ENCODE measurements around the gene SPATA9. TPM values are rescaled to one million over a fixed set of nuclear protein-coding genes. Genes with fewer than 3 reads are reported as not detected.

The SPATA9 gene
- total and polyA plus RNA-seq, 5 donors from 2014 or later, result 0.28 TPM; not detected in 4

- H3K27ac ChIP-seq (ENCODE audit: insufficient read depth, low read length, poor library complexity, severe bottlenecking), result no peak overlapping the region
- H3K27me3 ChIP-seq (ENCODE audit: control insufficient read depth, insufficient read depth, low read length), result peaks cover 3% of the 10 kb centered on the region
- Mint-ChIP-seq H3K27ac (no peak overlapping the region), H3K9me3 (no peaks in the 10 kb centered on the region), H3K4me3 (no peak overlapping the region), H3K36me3 (no peaks in the 10 kb centered on the region), H3K4me1 (peaks cover 0 to 3% (median 2%) of the 10 kb centered on the region in 4 donors), H3K27me3 (no peaks in the 10 kb centered on the region)
- no peak overlapping the region for H3K4me3 ChIP-seq (ENCODE audit: low read depth, low read length)
- peaks cover 3% of the 10 kb centered on the region for H3K4me1 ChIP-seq (ENCODE audit: control insufficient read depth, insufficient read depth, low read length, poor library complexity, severe bottlenecking)
- no peaks in the 10 kb centered on the region for H3K36me3 ChIP-seq (ENCODE audit: control insufficient read depth, insufficient read depth, low read length)
- no peaks in the 10 kb centered on the region for H3K9me3 ChIP-seq (ENCODE audit: control insufficient read depth in 2 of 2, low read length in 2 of 2)
- DNase-seq (no peak), ATAC-seq (ENCODE audit: low read depth in 2 of 2) (no peak)
Measured at GRCh38 chr5:95668216-95668615, 14.6 kb downstream of the SPATA9 start.

- Mint-ChIP-seq H3K4me3 (no peak overlapping the region), H3K36me3 (no peaks in the 10 kb centered on the region), H3K4me1 (peaks cover 0 to 3% (median 2%) of the 10 kb centered on the region in 4 donors), H3K27me3 (no peaks in the 10 kb centered on the region), H3K9me3 (no peaks in the 10 kb centered on the region), H3K27ac (no peak overlapping the region)
- Histone ChIP-seq H3K4me1 (ENCODE audit: control insufficient read depth, insufficient read depth, low read length, poor library complexity, severe bottlenecking) (peaks cover 3% of the 10 kb centered on the region), H3K4me3 (ENCODE audit: low read depth, low read length) (no peak overlapping the region), H3K9me3 (ENCODE audit: control insufficient read depth in 2 of 2, low read length in 2 of 2) (no peaks in the 10 kb centered on the region), H3K27me3 (ENCODE audit: control insufficient read depth, insufficient read depth, low read length) (peaks cover 2% of the 10 kb centered on the region), H3K27ac (ENCODE audit: insufficient read depth, low read length, poor library complexity, severe bottlenecking) (no peak overlapping the region), H3K36me3 (ENCODE audit: control insufficient read depth, insufficient read depth, low read length) (no peaks in the 10 kb centered on the region)
- no peak for ATAC-seq (ENCODE audit: low read depth in 2 of 2)
- DNase-seq, result no peak
Measured at GRCh38 chr5:95667678-95668077, 15.1 kb downstream of the SPATA9 start.

GRCh38 chr5:95667061-95667618 is 15.7 kb downstream of the SPATA9 start:
- DNase-seq (no peak), ATAC-seq (ENCODE audit: low read depth in 2 of 2) (no peak)
- H3K27ac Mint-ChIP-seq, result no peak overlapping the region
- H3K4me1 ChIP-seq (ENCODE audit: control insufficient read depth, insufficient read depth, low read length, poor library complexity, severe bottlenecking), result peaks cover 3% of the 10 kb centered on the region
- H3K27me3 ChIP-seq (ENCODE audit: control insufficient read depth, insufficient read depth, low read length), result no peaks in the 10 kb centered on the region
- H3K4me3 ChIP-seq (ENCODE audit: low read depth, low read length), result no peak overlapping the region
- H3K9me3 Mint-ChIP-seq, result no peaks in the 10 kb centered on the region
- H3K36me3 Mint-ChIP-seq, result no peaks in the 10 kb centered on the region
- no peak overlapping the region for H3K4me3 Mint-ChIP-seq
- no peak overlapping the region for H3K27ac ChIP-seq (ENCODE audit: insufficient read depth, low read length, poor library complexity, severe bottlenecking)
- H3K9me3 ChIP-seq (ENCODE audit: control insufficient read depth in 2 of 2, low read length in 2 of 2), result no peaks in the 10 kb centered on the region
- H3K36me3 ChIP-seq (ENCODE audit: control insufficient read depth, insufficient read depth, low read length), result no peaks in the 10 kb centered on the region
- H3K27me3 Mint-ChIP-seq, result no peaks in the 10 kb centered on the region
- peaks cover 0 to 3% (median 2%) of the 10 kb centered on the region in 4 donors for H3K4me1 Mint-ChIP-seq

GRCh38 chr5:95664204-95664786 is 18.5 kb downstream of the SPATA9 start:
- H3K27ac ChIP-seq (ENCODE audit: insufficient read depth, low read length, poor library complexity, severe bottlenecking), result no peak overlapping the region
- H3K36me3 ChIP-seq (ENCODE audit: control insufficient read depth, insufficient read depth, low read length), result no peaks in the 10 kb centered on the region
- H3K9me3 Mint-ChIP-seq, result no peaks in the 10 kb centered on the region
- H3K27me3 ChIP-seq (ENCODE audit: control insufficient read depth, insufficient read depth, low read length), result no peaks in the 10 kb centered on the region
- H3K4me1 Mint-ChIP-seq, result peaks cover 0 to 3% (median 2%) of the 10 kb centered on the region in 4 donors
- no peaks in the 10 kb centered on the region for H3K27me3 Mint-ChIP-seq
- H3K27ac Mint-ChIP-seq, result no peak overlapping the region
- DNase-seq, result peak in 2 of 3 donors; percentile 36 to 57
- ATAC-seq (ENCODE audit: low read depth in 2 of 2), result peak in 1 of 2 donors; percentile 37
- H3K36me3 Mint-ChIP-seq, result peaks cover under 1% of the 10 kb centered on the region
- no peak overlapping the region for H3K4me3 Mint-ChIP-seq
- no peak overlapping the region for H3K4me3 ChIP-seq (ENCODE audit: low read depth, low read length)
- no peaks in the 10 kb centered on the region for H3K9me3 ChIP-seq (ENCODE audit: control insufficient read depth in 2 of 2, low read length in 2 of 2)
- peaks cover 3% of the 10 kb centered on the region for H3K4me1 ChIP-seq (ENCODE audit: control insufficient read depth, insufficient read depth, low read length, poor library complexity, severe bottlenecking)

- H3K27ac ChIP-seq (ENCODE audit: insufficient read depth, low read length, poor library complexity, severe bottlenecking), result no peak overlapping the region
- H3K9me3 Mint-ChIP-seq, result no peaks in the 10 kb centered on the region
- DNase-seq, result no peak
- no peak overlapping the region for H3K4me3 Mint-ChIP-seq
- H3K27me3 Mint-ChIP-seq, result no peaks in the 10 kb centered on the region
- no peaks in the 10 kb centered on the region for H3K27me3 ChIP-seq (ENCODE audit: control insufficient read depth, insufficient read depth, low read length)
- no peak for ATAC-seq (ENCODE audit: low read depth in 2 of 2)
- H3K4me1 ChIP-seq (ENCODE audit: control insufficient read depth, insufficient read depth, low read length, poor library complexity, severe bottlenecking), result peaks cover 3% of the 10 kb centered on the region
- no peaks in the 10 kb centered on the region for H3K36me3 ChIP-seq (ENCODE audit: control insufficient read depth, insufficient read depth, low read length)
- H3K4me1 Mint-ChIP-seq, result peaks cover 0 to 3% (median 2%) of the 10 kb centered on the region in 4 donors
- H3K9me3 ChIP-seq (ENCODE audit: control insufficient read depth in 2 of 2, low read length in 2 of 2), result no peaks in the 10 kb centered on the region
- no peak overlapping the region for H3K27ac Mint-ChIP-seq
- H3K4me3 ChIP-seq (ENCODE audit: low read depth, low read length), result no peak overlapping the region
- H3K36me3 Mint-ChIP-seq, result peaks cover 7% of the 10 kb centered on the region
Measured at GRCh38 chr5:95662946-95663345, 19.8 kb downstream of the SPATA9 start.

GRCh38 chr5:95660060-95660459 is 22.7 kb downstream of the SPATA9 start:
- Histone ChIP-seq H3K36me3 (ENCODE audit: control insufficient read depth, insufficient read depth, low read length) (no peaks in the 10 kb centered on the region), H3K4me3 (ENCODE audit: low read depth, low read length) (no peak overlapping the region), H3K27me3 (ENCODE audit: control insufficient read depth, insufficient read depth, low read length) (no peaks in the 10 kb centered on the region), H3K9me3 (ENCODE audit: control insufficient read depth in 2 of 2, low read length in 2 of 2) (no peaks in the 10 kb centered on the region), H3K27ac (ENCODE audit: insufficient read depth, low read length, poor library complexity, severe bottlenecking) (no peak overlapping the region), H3K4me1 (ENCODE audit: control insufficient read depth, insufficient read depth, low read length, poor library complexity, severe bottlenecking) (peaks cover 3% of the 10 kb centered on the region)
- no peak for DNase-seq
- Mint-ChIP-seq H3K9me3 (no peaks in the 10 kb centered on the region), H3K4me1 (peaks cover 0 to 3% (median 2%) of the 10 kb centered on the region in 4 donors), H3K36me3 (peaks cover 16% of the 10 kb centered on the region), H3K4me3 (no peak overlapping the region), H3K27ac (no peak overlapping the region), H3K27me3 (no peaks in the 10 kb centered on the region)
- no peak for ATAC-seq (ENCODE audit: low read depth in 2 of 2)

- Mint-ChIP-seq H3K36me3 (peaks cover 31% of the 10 kb centered on the region), H3K4me1 (no peaks in the 10 kb centered on the region), H3K27me3 (no peaks in the 10 kb centered on the region), H3K27ac (no peak overlapping the region), H3K4me3 (no peak overlapping the region), H3K9me3 (no peaks in the 10 kb centered on the region)
- peaks cover 3% of the 10 kb centered on the region for H3K36me3 ChIP-seq (ENCODE audit: control insufficient read depth, insufficient read depth, low read length)
- no peak overlapping the region for H3K27ac ChIP-seq (ENCODE audit: insufficient read depth, low read length, poor library complexity, severe bottlenecking)
- no peaks in the 10 kb centered on the region for H3K4me1 ChIP-seq (ENCODE audit: control insufficient read depth, insufficient read depth, low read length, poor library complexity, severe bottlenecking)
- no peak for DNase-seq
- no peaks in the 10 kb centered on the region for H3K9me3 ChIP-seq (ENCODE audit: control insufficient read depth in 2 of 2, low read length in 2 of 2)
- no peak overlapping the region for H3K4me3 ChIP-seq (ENCODE audit: low read depth, low read length)
- H3K27me3 ChIP-seq (ENCODE audit: control insufficient read depth, insufficient read depth, low read length), result no peaks in the 10 kb centered on the region
- ATAC-seq (ENCODE audit: low read depth in 2 of 2), result no peak
Measured at GRCh38 chr5:95655575-95655974, 27.2 kb downstream of the SPATA9 start.

GRCh38 chr5:95654196-95654595 is 28.6 kb downstream of the SPATA9 start:
- Mint-ChIP-seq H3K9me3 (no peaks in the 10 kb centered on the region), H3K4me1 (peaks cover 0 to 8% (median 4%) of the 10 kb centered on the region in 4 donors), H3K27ac (no peak overlapping the region), H3K4me3 (no peak overlapping the region), H3K36me3 (peaks cover 30% of the 10 kb centered on the region), H3K27me3 (no peaks in the 10 kb centered on the region)
- no peak for DNase-seq
- Histone ChIP-seq H3K9me3 (ENCODE audit: control insufficient read depth in 2 of 2, low read length in 2 of 2) (no peaks in the 10 kb centered on the region), H3K4me1 (ENCODE audit: control insufficient read depth, insufficient read depth, low read length, poor library complexity, severe bottlenecking) (no peaks in the 10 kb centered on the region), H3K4me3 (ENCODE audit: low read depth, low read length) (no peak overlapping the region), H3K36me3 (ENCODE audit: control insufficient read depth, insufficient read depth, low read length) (peaks cover 3% of the 10 kb centered on the region), H3K27ac (ENCODE audit: insufficient read depth, low read length, poor library complexity, severe bottlenecking) (no peak overlapping the region), H3K27me3 (ENCODE audit: control insufficient read depth, insufficient read depth, low read length) (no peaks in the 10 kb centered on the region)
- no peak for ATAC-seq (ENCODE audit: low read depth in 2 of 2)
